Hematopoietic multipotent progenitor cell treated with erythropoietin and hydrocortisone succinate and interleukin-3 and kit ligand, for 8 days (in vitro differentiated cells): ENCODE measurements around the gene CYREN.
A peak's percentile ranks its signal among the peaks of the same experiment; 100 is the strongest.

Source experiments
- DNase-seq: peaks from one replicate; pipeline ENCODE4 v3.0.0-alpha.2; 2015

CYREN gene

GRCh38 chr7:135195968-135196629 lies 25.6 kb upstream of the CYREN start:
- no peak for DNase-seq

GRCh38 chr7:135195156-135195555 lies 24.6 kb upstream of the CYREN start:
- no peak for DNase-seq

- DNase-seq: no peak
These were observed 24.1 kb upstream of the CYREN start for GRCh38 chr7:135194494-135195095.

- DNase-seq: no peak
These were observed 23.1 kb upstream of the CYREN start for GRCh38 chr7:135193615-135194081.

- DNase-seq: no peak
These were observed 22.5 kb upstream of the CYREN start for GRCh38 chr7:135192914-135193536.

GRCh38 chr7:135190703-135191102 lies 20.2 kb upstream of the CYREN start:
- no peak for DNase-seq

GRCh38 chr7:135189961-135190360 lies 19.5 kb upstream of the CYREN start:
- DNase-seq: no peak

- DNase-seq: no peak
These were observed 18.7 kb upstream of the CYREN start for GRCh38 chr7:135189221-135189662.

GRCh38 chr7:135188298-135188984 lies 17.9 kb upstream of the CYREN start:
- DNase-seq: no peak

- DNase-seq: no peak
These were observed 16.3 kb upstream of the CYREN start for GRCh38 chr7:135186841-135187253.

- no peak for DNase-seq
These were observed 15.7 kb upstream of the CYREN start for GRCh38 chr7:135186261-135186540.

- DNase-seq: no peak
These were observed 15.2 kb upstream of the CYREN start for GRCh38 chr7:135185471-135186260.

- DNase-seq: peak; percentile 26
These were observed 13.8 kb upstream of the CYREN start for GRCh38 chr7:135184254-135184841.

- no peak for DNase-seq
These were observed 13.0 kb upstream of the CYREN start for GRCh38 chr7:135183478-135183877.

- DNase-seq: no peak
These were observed 11.6 kb upstream of the CYREN start for GRCh38 chr7:135181929-135182678.

- no peak for DNase-seq
These were observed 10.9 kb upstream of the CYREN start for GRCh38 chr7:135181261-135181928.

GRCh38 chr7:135180122-135180521 lies 9.6 kb upstream of the CYREN start:
- no peak for DNase-seq

- no peak for DNase-seq
These were observed 8.9 kb upstream of the CYREN start for GRCh38 chr7:135179321-135179925.

GRCh38 chr7:135178364-135178763 lies 7.9 kb upstream of the CYREN start:
- DNase-seq: no peak

GRCh38 chr7:135177028-135177696 lies 6.7 kb upstream of the CYREN start:
- no peak for DNase-seq
